Fibroblast of skin of left quadriceps (primary cell): ENCODE measurements around the gene PRRT1B.
"Not testable (repeated sequence)": the region's sequence is repeated elsewhere in the genome, so short reads cannot be mapped to it uniquely, and the experiment has no call there.

Source experiments
- DNase-seq, 2 experiments: peaks; one replicate each; pipeline ENCODE4 v3.0.0-alpha.2; 2013; ENCODE audit warnings: low read depth in 2 of 2

PRRT1B gene

DNA sequence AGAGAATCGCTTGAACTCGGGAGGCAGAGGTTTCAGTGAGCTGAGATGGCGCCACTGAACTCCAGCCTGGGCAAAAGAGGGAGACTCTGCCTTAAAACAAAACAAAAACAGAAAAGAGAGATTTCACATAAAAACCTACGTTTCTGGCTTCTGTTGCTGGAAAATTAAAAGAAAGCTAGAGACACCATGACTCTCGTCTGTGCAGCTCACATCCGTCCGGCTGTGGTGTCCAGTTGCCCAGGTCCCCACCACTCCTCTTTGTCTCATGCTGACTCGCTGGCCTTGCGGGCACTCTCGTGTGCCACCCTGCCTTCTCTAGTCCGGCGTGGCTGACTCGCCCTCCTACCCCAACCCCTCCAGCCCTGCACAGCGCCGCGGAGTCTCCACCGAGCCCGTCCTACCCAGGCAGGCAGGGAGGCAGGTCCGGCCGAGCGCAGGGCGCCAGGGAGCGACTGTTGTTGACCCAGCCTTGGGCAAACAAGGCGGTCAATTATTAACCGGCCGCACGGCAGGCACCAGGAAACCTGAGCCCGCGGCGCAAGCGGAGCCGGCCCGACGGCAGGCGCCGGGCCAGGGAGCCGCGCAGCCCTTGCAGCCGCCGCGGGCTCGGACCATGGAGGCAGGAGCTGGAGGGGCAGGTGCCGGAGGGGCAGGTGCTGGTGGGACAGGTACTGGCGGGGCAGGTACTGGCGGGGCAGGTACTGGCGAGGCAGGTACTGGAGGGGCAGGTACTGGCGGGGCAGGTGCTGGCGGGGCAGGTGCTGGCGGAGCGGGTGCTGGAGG is at the start of gene PRRT1B:
Gene PRRT1B (plus strand): TSS at position 521 of the 783 bp plus-strand sequence. CDS start 93 bp downstream, at position 614.
- no peak for DNase-seq

DNA sequence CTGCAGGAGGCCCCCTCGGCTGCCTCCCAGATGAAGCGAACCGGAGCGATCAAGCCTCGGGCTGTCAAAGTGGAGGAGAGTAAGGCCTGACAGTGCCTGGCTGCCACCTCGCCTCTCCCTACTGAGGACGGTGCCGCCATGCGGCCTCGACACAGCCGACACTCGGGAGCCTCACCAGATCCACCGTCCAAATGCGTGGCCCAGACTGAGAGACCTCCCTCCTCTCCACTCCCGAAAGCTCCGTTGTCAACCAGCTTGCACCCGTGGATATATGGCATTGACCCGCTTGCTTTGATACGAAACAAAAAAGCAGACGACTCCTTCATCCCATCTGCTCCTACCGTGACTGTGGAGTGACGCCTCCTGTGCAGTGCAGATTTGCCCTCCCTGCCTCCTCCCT is 49.5 kb upstream of the PRRT1B start:
- DNase-seq: no peak

DNA sequence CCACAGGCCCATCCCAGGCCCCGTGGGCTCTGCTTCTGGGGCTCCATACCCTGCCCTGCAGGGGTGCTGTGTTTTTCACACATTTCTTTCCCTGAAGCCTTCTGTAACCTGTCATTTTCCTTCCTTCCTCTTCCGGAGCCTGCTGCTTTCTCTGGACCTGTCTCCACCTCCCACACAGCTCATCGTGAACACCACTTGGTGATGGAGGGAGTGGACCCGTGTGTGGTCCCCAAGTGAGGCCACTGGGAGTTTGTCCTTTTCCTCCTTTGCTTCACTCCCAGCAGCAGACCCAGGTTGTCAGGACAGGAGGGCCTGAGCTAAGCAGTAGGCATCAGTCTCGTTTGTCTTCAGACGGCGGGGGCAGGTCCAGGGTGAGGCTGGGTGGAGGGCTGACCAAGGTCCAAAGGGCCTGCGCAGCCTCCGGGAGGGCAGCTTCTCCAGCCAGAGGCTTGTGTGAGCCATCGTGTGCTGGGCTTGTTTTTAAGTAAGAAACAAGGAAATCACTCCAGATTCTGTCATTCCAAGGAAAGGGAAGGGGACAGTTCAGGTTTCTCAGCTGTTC is 48.4 kb upstream of the PRRT1B start:
- no peak for DNase-seq

DNA sequence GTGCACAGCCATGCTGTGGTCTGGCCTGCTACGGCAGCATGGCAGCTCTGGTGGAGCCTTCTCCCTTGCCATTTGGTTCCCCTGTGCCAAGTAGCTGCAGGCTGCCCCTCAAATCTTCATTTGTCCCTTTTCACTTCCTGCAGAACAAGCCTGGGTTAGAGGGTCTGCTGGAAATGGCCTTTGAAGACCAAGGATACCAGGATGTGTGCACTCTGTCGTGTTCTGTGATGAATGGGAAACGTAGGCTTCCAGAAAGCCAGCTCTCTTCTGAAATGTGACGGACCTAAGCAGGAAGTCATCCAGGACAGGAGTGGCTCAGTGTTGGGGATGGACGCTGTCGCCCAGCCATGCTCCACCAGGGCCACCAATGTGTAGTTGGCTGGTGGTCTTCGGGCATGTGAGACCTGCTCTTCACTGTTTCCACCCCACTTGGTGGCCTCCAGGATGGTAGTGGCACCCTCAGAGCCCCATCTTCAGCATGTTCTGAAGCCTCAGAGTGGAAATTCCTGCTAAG is 46.0 kb upstream of the PRRT1B start:
- no peak for DNase-seq

DNA sequence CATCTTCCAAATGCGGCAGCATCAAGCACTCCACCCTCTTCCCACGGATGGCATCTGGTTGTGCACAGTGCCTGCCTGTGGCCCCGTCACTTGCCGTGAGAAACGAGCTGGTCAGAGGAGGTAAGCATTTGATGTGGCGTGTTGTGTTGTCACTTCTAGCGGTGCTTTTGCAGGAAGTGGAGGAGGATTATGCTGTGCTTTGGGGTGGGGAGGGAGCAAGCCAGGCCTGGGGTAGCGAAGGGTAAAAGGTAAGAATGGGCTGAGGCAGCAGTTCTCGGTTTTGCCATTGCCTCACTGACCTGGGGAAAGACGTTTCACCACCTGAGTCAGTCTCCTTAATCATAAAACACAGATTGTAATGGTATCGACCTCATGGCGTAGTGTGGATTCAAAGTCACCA is 44.9 kb upstream of the PRRT1B start:
- no peak for DNase-seq

GRCh38 chr9:131500939-131501541 is 44.3 kb upstream of the PRRT1B start:
- peak; percentile 39 to 53 for DNase-seq

DNA sequence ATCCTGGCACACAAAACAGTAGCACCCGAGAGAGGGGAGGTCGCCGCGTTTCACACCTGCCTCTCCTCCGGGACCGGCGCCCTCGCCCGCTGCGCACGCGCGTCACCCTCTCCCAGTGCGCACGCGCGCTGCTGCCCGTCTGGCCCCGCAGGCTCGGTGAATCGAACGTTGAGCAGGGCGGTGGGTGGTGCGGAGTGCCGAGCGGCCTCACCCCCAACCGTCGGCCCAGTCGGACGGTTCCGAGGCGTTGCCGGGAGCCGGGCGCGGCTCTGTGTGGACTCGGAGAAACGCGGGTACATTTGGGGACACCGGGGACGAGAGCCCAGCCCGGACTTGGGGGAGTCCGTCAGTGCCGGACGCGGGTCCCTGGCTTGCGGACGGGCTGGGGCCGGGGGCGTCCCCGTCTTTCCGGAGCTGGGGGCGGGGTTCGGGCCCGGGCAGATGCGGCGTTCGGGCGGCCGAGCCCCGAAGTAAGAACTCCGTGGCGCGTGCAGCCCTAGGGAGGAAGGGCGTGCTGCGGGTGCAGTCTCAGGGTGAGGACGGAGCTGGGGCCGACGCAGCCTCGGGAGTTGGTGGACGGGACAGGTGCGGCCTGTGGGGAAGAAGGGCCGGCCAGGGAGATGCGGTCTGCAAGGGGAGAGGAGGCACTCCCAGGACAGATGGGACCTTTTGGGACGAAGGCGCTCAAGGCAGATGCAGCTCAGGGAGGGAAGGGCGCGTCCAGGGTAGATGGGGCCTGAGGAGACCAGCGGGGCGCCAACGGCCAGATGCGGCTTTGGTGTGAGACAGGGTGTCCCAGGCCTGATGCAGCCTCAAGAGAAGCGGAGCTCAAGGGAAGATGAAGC is 42.3 kb upstream of the PRRT1B start, which contains the start of gene POMT1:
Gene POMT1 (plus strand): TSS at position 138 of the 845 bp plus-strand sequence. CDS start 1,301 bp downstream, outside the sequence.
- DNase-seq: peak; percentile 53 to 58

GRCh38 chr9:131503626-131504465 is 41.5 kb upstream of the PRRT1B start:
- DNase-seq: no peak

DNA sequence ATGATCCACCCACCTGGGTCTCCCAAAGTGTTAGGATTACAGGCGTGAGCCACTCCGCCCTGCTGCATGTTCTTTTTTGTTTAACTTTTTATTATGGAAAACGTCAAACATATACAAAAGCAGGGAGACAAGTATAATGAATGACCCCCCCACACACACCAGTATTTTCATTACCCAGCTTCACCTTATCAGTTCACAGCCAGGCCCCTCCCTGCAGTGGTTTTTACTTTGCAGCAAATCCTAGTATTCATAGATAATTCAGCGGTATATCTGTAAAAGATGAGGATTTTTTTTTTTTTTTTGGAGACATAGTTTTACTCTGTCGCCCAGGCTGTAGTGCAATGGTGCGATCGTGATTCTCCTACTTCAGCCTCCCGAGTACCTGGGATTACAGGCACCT is 40.3 kb upstream of the PRRT1B start:
- DNase-seq: no peak

DNA sequence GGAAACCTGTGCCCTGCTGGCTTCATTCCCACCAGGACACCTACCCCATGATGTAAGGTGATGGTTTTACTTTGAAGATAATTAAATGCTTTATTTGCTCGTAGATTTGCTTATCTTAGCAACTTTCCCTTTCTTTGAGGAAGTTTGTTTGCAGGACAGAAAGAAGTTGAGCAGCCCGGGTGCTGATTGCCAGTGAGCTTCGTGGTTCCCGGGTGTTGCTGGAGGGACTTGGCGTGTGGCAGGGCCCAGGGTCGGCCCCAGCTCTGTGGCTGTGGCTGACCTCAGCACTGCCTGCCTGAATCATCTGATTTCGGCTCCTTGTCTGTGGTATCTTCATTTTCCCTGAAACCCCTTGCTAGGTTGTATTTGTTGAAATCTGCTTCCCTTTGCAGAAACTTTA is 33.9 kb upstream of the PRRT1B start:
- DNase-seq: no peak

- no peak for DNase-seq
Observed at GRCh38 chr9:131511880-131512279, 33.4 kb upstream of the PRRT1B start.

- DNase-seq: no peak
Observed at GRCh38 chr9:131513177-131513576, 32.1 kb upstream of the PRRT1B start.

GRCh38 chr9:131515559-131516031 is 29.7 kb upstream of the PRRT1B start:
- DNase-seq: not testable (repeated sequence)

DNA sequence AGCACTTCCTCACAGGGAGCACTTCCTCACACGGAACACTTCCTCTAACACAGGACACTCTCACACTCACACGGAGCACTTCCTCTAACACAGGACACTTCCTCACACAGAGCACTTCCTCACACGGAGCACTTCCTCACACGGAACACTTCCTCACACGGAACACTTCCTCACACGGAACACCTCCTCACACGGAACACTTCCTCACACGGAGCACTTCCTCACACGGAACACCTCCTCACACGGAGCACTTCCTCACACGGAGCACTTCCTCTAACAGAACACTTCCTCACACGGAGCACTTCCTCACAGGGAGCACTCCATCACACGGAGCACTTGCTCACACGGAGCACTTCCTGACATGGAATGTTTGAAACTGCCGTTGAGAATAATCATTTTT is 29.2 kb upstream of the PRRT1B start:
- DNase-seq: no peak

- DNase-seq: no peak
Observed at GRCh38 chr9:131516930-131517329, 28.4 kb upstream of the PRRT1B start.

GRCh38 chr9:131517761-131518190 is 27.5 kb upstream of the PRRT1B start:
- DNase-seq: no peak

DNA sequence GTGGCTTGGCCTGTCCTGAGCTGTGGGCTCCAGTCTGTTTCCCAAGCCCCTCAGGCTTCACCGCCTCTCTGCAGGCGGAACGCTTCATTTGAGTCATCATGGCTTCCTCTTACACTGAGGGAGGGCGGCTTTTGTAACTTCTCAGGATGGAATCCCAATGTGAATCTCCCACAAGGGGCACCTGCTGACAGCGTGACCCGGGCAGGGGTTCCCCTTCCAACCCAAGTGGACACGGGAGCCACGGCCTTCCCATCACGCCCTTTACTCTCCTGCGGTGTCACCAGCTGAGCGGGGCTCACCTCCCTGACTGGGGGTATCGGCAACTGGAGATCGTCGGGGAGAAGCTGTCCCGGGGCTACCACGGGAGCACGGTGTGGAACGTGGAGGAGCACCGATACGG is 26.8 kb upstream of the PRRT1B start:
- DNase-seq: no peak

DNA sequence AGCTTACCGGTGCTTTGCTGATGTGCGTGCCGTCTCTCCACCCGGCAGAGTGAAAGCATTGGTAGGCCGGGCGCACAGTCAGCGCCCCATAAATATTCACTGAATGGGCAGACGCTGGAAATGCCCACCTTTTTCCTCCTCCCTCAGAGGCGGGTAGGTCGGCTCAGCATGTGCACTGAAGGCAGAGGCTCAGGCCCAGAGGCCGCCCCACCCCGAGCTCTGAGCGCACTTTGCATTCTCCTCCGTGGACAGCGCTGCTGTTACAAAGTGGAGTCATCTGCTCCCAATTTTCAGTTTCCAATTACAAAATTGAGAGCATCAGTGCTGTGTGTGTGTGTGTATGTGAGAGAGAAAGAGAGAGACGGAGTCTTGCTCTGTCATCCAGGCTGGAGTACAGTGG is 24.8 kb upstream of the PRRT1B start:
- no peak for DNase-seq

DNA sequence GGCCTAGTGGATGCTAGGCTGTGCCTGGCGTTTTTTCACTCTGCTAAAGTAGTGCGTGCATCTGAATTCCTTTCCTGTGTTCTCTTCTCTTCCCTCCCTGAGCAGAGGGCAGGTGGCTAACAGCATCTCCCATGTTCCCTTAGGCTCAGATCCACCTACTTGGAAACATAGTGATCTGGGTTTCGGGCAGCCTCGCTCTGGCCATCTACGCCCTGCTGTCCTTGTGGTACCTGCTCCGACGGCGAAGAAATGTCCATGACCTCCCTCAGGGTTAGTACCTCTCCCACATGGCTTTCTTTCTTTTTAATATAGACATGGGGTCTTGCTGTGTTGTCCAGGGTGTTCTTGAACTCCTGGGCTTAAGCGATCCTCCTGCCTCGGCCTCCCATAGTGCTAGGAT is 24.1 kb upstream of the PRRT1B start:
- DNase-seq: no peak

DNA sequence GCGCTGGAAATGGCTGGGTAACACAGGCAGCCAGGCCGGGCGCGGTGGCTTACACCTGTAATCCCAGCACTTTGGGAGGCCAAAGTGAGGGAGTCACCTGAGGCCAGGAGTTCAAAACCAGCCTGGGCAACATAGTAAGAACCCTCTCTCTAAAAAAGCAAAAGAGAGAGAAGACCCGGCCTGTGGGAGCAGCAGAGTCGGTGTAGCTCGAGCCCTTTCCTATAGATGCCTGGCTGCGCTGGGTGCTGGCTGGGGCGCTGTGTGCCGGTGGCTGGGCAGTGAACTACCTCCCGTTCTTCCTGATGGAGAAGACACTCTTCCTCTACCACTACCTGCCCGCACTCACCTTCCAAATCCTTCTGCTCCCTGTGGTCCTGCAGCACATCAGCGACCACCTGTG is 23.5 kb upstream of the PRRT1B start:
- DNase-seq: no peak
